Osteoblast (primary cell): ENCODE measurements around the gene ZNF598. TPM values are rescaled to one million over a fixed set of nuclear protein-coding genes. Genes with fewer than 3 reads are reported as not detected.
A peak's percentile ranks its signal among the peaks of the same experiment; 100 is the strongest.

Experiments used
- DNase-seq: peaks from one replicate; pipeline ENCODE4 v3.0.0; 2011; ENCODE audit warnings: low spot score, mixed read lengths; ENCODE audit not compliant: insufficient read length; ENCODE audit errors: missing footprints
- H2AFZ ChIP-seq: 2 replicates; pipeline ENCODE4 v1.6.0; 2011; ENCODE audit warnings: mild to moderate bottlenecking, low read length
- H3K27ac ChIP-seq: 2 replicates; pipeline ENCODE4 v1.5.1; 2011; ENCODE audit warnings: mild to moderate bottlenecking, low read depth, low read length, moderate library complexity
- H3K27me3 ChIP-seq: 2 replicates; pipeline ENCODE4 v1.6.0; 2012; ENCODE audit warnings: mild to moderate bottlenecking, control low read depth, inconsistent platforms, low read length, moderate library complexity; ENCODE audit not compliant: insufficient read depth
- H3K36me3 ChIP-seq: 2 replicates; pipeline ENCODE4 v1.5.1; 2011; ENCODE audit warnings: mild to moderate bottlenecking, low read length, control low read depth, moderate library complexity; ENCODE audit not compliant: insufficient read depth
- H3K4me1 ChIP-seq: 2 replicates; pipeline ENCODE4 v1.5.1; 2011; ENCODE audit warnings: mild to moderate bottlenecking, low read length, control low read depth, moderate library complexity; ENCODE audit not compliant: insufficient read depth
- H3K4me2 ChIP-seq: 2 replicates; pipeline ENCODE4 v1.6.0; 2011; ENCODE audit warnings: mild to moderate bottlenecking, low read length; ENCODE audit not compliant: insufficient read depth
- H3K4me3 ChIP-seq: fragments of 200-600 bp; sonication (generic); 3 replicates; pipeline ENCODE4 v1.5.1; 2012; ENCODE audit warnings: mild to moderate bottlenecking, low read length, inconsistent platforms; ENCODE audit not compliant: insufficient read depth
- H3K79me2 ChIP-seq: 2 replicates; pipeline ENCODE4 v1.6.0; 2012; ENCODE audit warnings: mild to moderate bottlenecking, low read length, control low read depth, inconsistent platforms; ENCODE audit not compliant: insufficient read depth
- H3K9me3 ChIP-seq: 2 replicates; pipeline ENCODE4 v1.5.1; 2011; ENCODE audit warnings: low read depth, low read length, control low read depth
- H4K20me1 ChIP-seq: 2 replicates; pipeline ENCODE4 v1.6.0; 2012; ENCODE audit warnings: mild to moderate bottlenecking, low read length, control low read depth; ENCODE audit not compliant: insufficient read depth
- total RNA-seq: library from RNA; depleted of rRNA; stranded (reverse); fragments of >200 nt; gene quantifications from 2 replicates; pipeline ENCODE4 v1.2.3, GENCODE V29; 2012
- TF ChIP-seq, protein P1 (sequence below): IDR thresholded peaks from 2 replicates; pipeline ENCODE4 v1.5.1; 2011; ENCODE audit warnings: mild to moderate bottlenecking, low read depth, low read length, moderate library complexity; ENCODE audit errors: extremely low read depth

ZNF598 gene
- total RNA-seq, 1 donor = 21.0 TPM

- peaks cover 6% of the 10 kb centered on the region for H3K4me1 ChIP-seq
- peaks cover 29% of the 10 kb centered on the region for H3K79me2 ChIP-seq
- H3K36me3 ChIP-seq = peaks cover 38% of the 10 kb centered on the region
- H2AFZ ChIP-seq = no peak overlapping the region
- no peak overlapping the region for H3K4me3 ChIP-seq
- peaks cover 16% of the 10 kb centered on the region for H4K20me1 ChIP-seq
- H3K9me3 ChIP-seq = no peaks in the 10 kb centered on the region
- no peak for DNase-seq
- H3K27me3 ChIP-seq = no peaks in the 10 kb centered on the region
- no peak overlapping the region for H3K27ac ChIP-seq
- H3K4me2 ChIP-seq = no peak overlapping the region
- TF ChIP-seq, protein P1, sequence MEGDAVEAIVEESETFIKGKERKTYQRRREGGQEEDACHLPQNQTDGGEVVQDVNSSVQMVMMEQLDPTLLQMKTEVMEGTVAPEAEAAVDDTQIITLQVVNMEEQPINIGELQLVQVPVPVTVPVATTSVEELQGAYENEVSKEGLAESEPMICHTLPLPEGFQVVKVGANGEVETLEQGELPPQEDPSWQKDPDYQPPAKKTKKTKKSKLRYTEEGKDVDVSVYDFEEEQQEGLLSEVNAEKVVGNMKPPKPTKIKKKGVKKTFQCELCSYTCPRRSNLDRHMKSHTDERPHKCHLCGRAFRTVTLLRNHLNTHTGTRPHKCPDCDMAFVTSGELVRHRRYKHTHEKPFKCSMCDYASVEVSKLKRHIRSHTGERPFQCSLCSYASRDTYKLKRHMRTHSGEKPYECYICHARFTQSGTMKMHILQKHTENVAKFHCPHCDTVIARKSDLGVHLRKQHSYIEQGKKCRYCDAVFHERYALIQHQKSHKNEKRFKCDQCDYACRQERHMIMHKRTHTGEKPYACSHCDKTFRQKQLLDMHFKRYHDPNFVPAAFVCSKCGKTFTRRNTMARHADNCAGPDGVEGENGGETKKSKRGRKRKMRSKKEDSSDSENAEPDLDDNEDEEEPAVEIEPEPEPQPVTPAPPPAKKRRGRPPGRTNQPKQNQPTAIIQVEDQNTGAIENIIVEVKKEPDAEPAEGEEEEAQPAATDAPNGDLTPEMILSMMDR = no peak
Observed at GRCh38 chr16:2053211-2053610, 43.6 kb upstream of the ZNF598 start.

DNA sequence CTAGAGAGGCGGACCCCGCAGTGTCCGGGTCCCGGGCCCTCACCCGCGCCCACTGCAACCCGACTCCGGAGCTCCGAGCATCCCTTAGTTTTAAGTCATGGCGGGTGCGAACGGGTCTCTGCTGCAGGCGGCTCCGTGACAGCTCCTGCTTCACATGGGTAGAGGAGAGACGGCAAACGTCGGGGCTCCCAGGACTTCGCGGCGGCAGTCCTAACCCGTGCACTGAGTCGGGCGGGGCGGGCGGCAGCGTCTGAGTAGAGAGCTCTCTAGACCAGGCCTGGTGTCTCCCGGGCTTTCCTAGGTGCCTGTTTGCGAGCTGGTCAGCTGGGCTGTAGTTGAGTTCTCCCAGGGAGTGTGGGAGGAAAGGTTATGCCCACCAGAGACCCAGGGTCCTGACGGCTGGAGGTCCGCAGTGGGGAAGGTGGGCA, 38.5 kb upstream of the ZNF598 start:
- peak overlapping the region; percentile 91 for H3K4me3 ChIP-seq
- H3K27ac ChIP-seq = peak overlapping the region; percentile 21
- H2AFZ ChIP-seq = peak overlapping the region; percentile 81
- DNase-seq = no peak
- H3K4me2 ChIP-seq = peak overlapping the region; percentile 90
- H4K20me1 ChIP-seq = peaks cover 1% of the 10 kb centered on the region
- H3K27me3 ChIP-seq = no peaks in the 10 kb centered on the region
- H3K36me3 ChIP-seq = peaks cover 22% of the 10 kb centered on the region
- H3K4me1 ChIP-seq = peaks cover 13% of the 10 kb centered on the region
- TF ChIP-seq, protein P1 = no peak
- H3K9me3 ChIP-seq = no peaks in the 10 kb centered on the region
- peaks cover 36% of the 10 kb centered on the region for H3K79me2 ChIP-seq

DNA sequence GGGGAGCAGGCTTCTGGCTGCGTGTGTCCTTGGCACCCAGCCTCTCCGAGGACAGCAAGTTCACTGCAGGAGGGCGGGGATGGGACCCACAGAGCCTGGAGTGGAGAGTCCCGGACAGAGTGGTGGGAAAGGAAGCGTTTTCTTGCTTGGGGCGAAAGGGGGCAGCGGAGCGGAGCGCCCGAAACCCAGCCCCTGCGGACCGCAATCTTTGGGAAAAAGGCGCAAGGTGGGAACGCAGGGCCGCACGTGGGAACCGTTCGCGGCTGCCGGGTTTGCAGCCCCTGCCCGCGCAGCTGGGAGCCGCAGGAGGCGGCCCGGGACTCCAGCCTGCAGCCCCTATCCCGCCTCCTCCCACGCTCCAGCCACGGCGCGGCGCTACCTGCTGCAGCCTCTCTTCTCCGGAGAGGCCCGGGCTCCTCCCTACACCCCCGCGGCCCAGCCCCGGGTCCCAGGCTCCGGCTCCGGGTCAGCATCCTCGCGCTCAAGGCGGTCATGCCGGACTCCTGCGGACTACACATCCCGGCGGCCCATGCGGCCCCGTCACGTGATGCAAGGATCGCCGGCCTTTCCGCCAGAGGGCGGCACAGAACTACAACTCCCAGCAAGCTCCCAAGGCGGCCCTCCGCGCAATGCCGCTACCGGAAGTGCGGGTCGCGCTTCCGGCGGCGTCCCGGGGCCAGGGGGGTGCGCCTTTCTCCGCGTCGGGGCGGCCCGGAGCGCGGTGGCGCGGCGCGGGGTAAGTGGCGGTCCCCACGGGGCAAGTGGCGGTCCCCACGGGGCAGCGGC, 37.9 kb upstream of the ZNF598 start, which contains the start of the genes NTHL1 and TSC2:
TSS of gene NTHL1 (minus strand) at position 505 of the 786 bp plus-strand sequence. CDS start at position 494, 11 bp downstream.
TSS of gene TSC2 (plus strand) at position 656 of the 786 bp plus-strand sequence. CDS start 631 bp downstream, outside the sequence.
- no peaks in the 10 kb centered on the region for H3K9me3 ChIP-seq
- peak within 1 kb of the TSS; percentile 90 for H3K4me2 ChIP-seq
- peak within 1 kb of the TSS; percentile 81 for H2AFZ ChIP-seq
- H3K27me3 ChIP-seq = no peaks in the 10 kb centered on the region
- H3K27ac ChIP-seq = peak within 1 kb of the TSS; percentile 21
- TF ChIP-seq, protein P1 = no peak
- peaks cover 36% of the 10 kb centered on the region for H3K79me2 ChIP-seq
- H3K4me3 ChIP-seq = peak within 1 kb of the TSS; percentile 91
- H4K20me1 ChIP-seq = no peaks in the 10 kb centered on the region
- DNase-seq = peak; percentile 100
- peaks cover 18% of the 10 kb centered on the region for H3K36me3 ChIP-seq
- peaks cover 13% of the 10 kb centered on the region for H3K4me1 ChIP-seq

DNA sequence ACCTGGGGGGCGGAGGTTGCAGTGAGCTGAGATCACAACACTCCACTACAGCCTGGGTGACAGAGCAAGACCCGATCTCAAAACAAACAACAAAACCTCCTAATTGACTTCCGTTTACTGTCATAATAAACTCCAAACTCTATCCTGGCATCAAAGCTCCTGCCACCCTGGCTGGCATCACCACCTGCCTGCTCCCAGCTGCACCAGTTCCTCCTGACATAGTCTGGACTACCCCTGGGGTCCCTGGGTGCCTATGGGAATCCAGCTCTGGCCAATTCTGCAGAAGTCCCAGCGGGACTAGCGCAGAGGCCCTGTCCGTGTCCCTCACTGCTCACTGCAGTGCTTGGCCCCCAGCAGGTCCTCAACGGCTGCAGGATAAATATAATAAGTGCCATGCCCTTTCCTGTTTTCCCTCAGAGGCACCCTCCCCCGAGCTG, 37.3 kb upstream of the ZNF598 start:
- Histone ChIP-seq H3K4me1 (peaks cover 13% of the 10 kb centered on the region), H4K20me1 (no peaks in the 10 kb centered on the region), H3K79me2 (peaks cover 32% of the 10 kb centered on the region), H3K9me3 (no peaks in the 10 kb centered on the region), H3K36me3 (peaks cover 11% of the 10 kb centered on the region), H3K27ac (peak overlapping the region; percentile 7), H3K27me3 (no peaks in the 10 kb centered on the region), H3K4me3 (peak overlapping the region; percentile 91), H3K4me2 (peak overlapping the region; percentile 90), H2AFZ (peak overlapping the region; percentile 74)
- DNase-seq = no peak
- TF ChIP-seq, protein P1 = no peak
